ENCODE results near the gene FBLN1.

DNA sequence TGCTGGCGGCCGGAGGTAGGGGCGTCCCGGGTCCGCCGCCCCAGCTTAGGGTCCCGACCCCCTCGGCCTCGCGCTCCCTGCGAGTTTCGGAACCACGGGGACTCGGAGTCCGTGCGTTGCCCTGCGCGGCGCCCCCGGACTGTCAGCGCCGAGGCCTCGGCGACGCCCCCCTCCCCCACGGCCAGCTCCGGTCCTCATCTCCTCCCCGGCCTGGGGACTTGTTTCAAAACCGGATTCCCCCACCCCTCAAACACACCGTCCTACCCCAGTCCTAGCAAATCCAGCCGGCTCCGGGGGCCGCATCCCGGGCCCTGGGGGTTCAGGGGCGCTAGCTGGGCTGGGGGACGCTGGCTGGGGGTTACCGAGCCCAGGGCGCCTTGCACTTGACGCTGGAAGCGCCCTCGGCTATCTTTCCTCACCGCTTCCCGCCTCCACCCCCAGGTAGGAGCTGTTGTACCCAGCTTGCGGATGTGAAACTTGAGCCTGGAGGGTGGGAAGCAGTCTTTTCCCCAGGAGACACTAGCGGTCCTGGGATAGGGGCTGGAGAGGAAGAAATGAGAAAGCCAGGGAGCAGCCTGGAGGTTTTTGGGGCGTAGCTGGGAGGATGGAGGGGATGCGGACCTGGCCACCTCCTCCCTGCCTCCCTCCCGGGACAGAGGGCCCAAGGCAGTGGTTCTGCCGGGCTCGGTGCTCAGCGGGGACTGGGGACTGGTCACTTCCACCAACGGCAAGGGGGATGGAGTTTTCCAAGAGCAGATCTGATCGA lies 550 bp downstream of the FBLN1 start:
- TF ChIP-seq CTCF (IDR thresholded peaks at IDR 0.05; ENCODE audit: low read length) (no peak), EZH2 (IDR thresholded peaks at IDR 0.05; ENCODE audit: borderline replicate concordance, low read length) (no peak)

Measured in OCI-LY1 (cell line).